Parathyroid adenoma (tissue), 2 donors: Measurements from ENCODE around the gene LRRC8E.

Experiments
- H2AFZ ChIP-seq: fragments of 300-600 bp; sonication (generic); one replicate; pipeline ENCODE4 v1.7.0; 2017; ENCODE audit warnings: antibody characterized with exemption, mild to moderate bottlenecking
- H3K27ac ChIP-seq: fragments of 300-600 bp; sonication (generic); one replicate; pipeline ENCODE4 v1.7.0; 2017
- H3K27me3 ChIP-seq: fragments of 300-600 bp; sonication (generic); one replicate; pipeline ENCODE4 v1.7.0; 2017; ENCODE audit warnings: low read length; ENCODE audit not compliant: control insufficient read depth, insufficient read depth
- H3K36me3 ChIP-seq: fragments of 300-600 bp; sonication (generic); one replicate; pipeline ENCODE4 v1.7.0; 2017; ENCODE audit warnings: low read length; ENCODE audit not compliant: control insufficient read depth, insufficient read depth
- H3K4me1 ChIP-seq: fragments of 300-600 bp; sonication (generic); one replicate; pipeline ENCODE4 v1.7.0; 2017; ENCODE audit warnings: control low read depth
- H3K4me2 ChIP-seq: fragments of 300-600 bp; sonication (generic); one replicate; pipeline ENCODE4 v1.7.0; 2017; ENCODE audit warnings: low read length
- H3K4me3 ChIP-seq: fragments of 300-600 bp; sonication (generic); one replicate; pipeline ENCODE4 v1.7.0; 2017; ENCODE audit warnings: low read depth, low read length
- H3K79me2 ChIP-seq: fragments of 300-600 bp; sonication (generic); one replicate; pipeline ENCODE4 v1.7.0; 2017; ENCODE audit warnings: control low read depth
- H3K9ac ChIP-seq: fragments of 300-600 bp; sonication (generic); one replicate; pipeline ENCODE4 v1.7.0; 2017; ENCODE audit warnings: mild to moderate bottlenecking
- H3K9me3 ChIP-seq: fragments of 300-600 bp; sonication (generic); one replicate; pipeline ENCODE4 v1.7.0; 2017; ENCODE audit warnings: low read length; ENCODE audit not compliant: control insufficient read depth
- TF ChIP-seq, protein P1 (sequence below): fragments of 300-600 bp; sonication (generic); IDR thresholded peaks from one replicate; pipeline ENCODE4 v1.7.0; 2017; ENCODE audit warnings: antibody characterized with exemption, mild to moderate bottlenecking
- donor health status: primary hyperparathyroidism.

The LRRC8E gene

DNA sequence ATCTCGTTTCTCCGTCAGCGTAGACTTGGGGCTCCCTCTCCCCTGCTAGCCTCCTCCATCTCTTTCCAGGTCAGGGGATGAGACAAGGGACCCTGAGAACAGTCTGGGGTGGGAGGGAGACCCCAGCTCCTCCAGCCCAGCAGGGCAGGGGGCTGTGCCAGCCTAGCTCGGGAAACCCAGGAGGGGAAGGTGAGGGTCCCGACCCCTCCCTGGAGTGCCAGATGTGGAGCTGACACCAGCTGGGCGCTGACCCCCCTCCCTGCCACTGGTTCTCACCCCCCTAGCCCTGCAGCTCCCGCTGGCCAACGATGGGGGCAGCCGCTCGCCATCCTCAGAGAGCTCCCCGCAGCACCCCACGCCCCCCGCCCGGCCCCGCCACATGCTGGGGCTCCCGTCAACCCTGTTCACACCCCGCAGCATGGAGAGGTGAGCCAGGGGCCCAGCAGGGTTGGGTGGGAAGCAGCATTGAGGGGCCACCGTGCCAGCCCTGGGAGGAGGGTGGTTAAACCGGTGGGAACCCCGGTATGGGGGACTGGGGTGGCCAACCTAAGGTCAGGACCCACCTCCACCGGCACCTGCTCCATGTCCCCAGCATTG lies 21.3 kb downstream of the LRRC8E start:
- Histone ChIP-seq H3K9me3 (no peaks in the 10 kb centered on the region), H3K9ac (no peak overlapping the region), H2AFZ (no peak overlapping the region), H3K27ac (no peak overlapping the region), H3K79me2 (peaks cover 31% of the 10 kb centered on the region), H3K4me3 (no peak overlapping the region), H3K36me3 (no peaks in the 10 kb centered on the region), H3K4me1 (peaks cover 13% of the 10 kb centered on the region), H3K4me2 (no peak overlapping the region), H3K27me3 (no peaks in the 10 kb centered on the region)
- TF ChIP-seq, protein P1, sequence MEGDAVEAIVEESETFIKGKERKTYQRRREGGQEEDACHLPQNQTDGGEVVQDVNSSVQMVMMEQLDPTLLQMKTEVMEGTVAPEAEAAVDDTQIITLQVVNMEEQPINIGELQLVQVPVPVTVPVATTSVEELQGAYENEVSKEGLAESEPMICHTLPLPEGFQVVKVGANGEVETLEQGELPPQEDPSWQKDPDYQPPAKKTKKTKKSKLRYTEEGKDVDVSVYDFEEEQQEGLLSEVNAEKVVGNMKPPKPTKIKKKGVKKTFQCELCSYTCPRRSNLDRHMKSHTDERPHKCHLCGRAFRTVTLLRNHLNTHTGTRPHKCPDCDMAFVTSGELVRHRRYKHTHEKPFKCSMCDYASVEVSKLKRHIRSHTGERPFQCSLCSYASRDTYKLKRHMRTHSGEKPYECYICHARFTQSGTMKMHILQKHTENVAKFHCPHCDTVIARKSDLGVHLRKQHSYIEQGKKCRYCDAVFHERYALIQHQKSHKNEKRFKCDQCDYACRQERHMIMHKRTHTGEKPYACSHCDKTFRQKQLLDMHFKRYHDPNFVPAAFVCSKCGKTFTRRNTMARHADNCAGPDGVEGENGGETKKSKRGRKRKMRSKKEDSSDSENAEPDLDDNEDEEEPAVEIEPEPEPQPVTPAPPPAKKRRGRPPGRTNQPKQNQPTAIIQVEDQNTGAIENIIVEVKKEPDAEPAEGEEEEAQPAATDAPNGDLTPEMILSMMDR: no peak

DNA sequence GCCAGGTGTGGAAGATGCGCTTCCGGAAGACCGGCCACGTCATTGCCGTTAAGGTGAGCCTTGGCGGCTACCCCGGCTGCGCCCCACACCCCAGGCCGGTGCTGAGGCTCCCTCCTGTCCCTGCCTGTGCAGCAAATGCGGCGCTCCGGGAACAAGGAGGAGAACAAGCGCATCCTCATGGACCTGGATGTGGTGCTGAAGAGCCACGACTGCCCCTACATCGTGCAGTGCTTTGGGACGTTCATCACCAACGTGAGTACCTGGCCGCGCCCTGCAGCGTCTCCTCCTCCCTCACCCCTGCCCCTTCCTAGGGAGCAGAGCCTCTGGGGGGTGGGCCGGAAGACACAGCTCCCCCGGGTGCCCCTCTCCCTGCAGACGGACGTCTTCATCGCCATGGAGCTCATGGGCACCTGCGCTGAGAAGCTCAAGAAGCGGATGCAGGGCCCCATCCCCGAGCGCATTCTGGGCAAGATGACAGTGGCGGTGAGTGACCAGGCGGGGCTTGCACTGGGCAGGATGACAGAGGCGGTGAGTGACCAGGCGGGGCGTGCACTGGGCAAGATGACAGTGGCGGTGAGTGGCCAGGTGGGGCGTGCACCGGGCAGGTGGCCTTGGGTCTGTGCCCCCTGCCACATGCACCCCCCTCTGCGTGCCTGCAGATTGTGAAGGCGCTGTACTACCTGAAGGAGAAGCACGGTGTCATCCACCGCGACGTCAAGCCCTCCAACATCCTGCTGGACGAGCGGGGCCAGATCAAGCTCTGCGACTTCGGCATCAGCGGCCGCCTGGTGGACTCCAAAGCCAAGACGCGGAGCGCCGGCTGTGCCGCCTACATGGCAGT lies 22.2 kb downstream of the LRRC8E start:
- Histone ChIP-seq H3K4me1 (peaks cover 6% of the 10 kb centered on the region), H3K4me2 (no peak overlapping the region), H3K79me2 (peaks cover 23% of the 10 kb centered on the region), H3K36me3 (no peaks in the 10 kb centered on the region), H3K27ac (no peak overlapping the region), H2AFZ (no peak overlapping the region), H3K9ac (no peak overlapping the region), H3K4me3 (no peak overlapping the region), H3K27me3 (no peaks in the 10 kb centered on the region), H3K9me3 (no peaks in the 10 kb centered on the region)
- TF ChIP-seq, protein P1: no peak

DNA sequence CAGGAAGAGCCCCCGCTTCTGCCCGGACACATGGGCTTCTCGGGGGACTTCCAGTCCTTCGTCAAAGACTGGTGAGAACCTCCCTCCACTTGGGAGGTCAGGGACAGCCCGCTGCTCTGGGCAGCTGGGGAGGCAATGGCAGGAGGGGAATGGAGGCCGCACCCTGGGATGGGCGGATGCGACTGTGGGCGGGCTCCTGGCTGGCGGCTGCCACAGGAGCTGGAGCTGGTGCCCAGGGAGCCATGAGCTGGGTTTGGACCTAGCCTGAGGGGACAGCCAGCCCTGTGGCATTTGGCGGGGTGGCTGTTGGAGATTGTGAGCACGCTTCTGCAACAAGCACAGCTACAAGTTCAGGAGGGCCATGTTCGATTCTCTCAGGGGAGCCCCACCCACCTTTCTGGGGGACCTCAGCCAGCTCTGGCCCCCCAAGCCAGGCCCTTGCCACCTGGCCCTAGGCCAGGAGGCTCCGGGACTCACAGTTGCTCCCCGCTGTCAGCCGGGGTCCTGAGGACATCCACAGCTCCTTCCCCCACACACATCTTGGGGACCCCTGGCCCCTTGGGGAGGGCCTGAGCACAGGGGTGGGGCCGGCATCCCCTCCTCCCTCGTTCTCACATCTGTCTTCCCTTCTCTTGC lies 23.3 kb downstream of the LRRC8E start:
- Histone ChIP-seq H3K4me1 (no peaks in the 10 kb centered on the region), H2AFZ (no peak overlapping the region), H3K27ac (no peak overlapping the region), H3K4me2 (no peak overlapping the region), H3K79me2 (peaks cover 12% of the 10 kb centered on the region), H3K9ac (no peak overlapping the region), H3K36me3 (no peaks in the 10 kb centered on the region), H3K4me3 (no peak overlapping the region), H3K9me3 (no peaks in the 10 kb centered on the region), H3K27me3 (no peaks in the 10 kb centered on the region)
- TF ChIP-seq, protein P1: no peak

DNA sequence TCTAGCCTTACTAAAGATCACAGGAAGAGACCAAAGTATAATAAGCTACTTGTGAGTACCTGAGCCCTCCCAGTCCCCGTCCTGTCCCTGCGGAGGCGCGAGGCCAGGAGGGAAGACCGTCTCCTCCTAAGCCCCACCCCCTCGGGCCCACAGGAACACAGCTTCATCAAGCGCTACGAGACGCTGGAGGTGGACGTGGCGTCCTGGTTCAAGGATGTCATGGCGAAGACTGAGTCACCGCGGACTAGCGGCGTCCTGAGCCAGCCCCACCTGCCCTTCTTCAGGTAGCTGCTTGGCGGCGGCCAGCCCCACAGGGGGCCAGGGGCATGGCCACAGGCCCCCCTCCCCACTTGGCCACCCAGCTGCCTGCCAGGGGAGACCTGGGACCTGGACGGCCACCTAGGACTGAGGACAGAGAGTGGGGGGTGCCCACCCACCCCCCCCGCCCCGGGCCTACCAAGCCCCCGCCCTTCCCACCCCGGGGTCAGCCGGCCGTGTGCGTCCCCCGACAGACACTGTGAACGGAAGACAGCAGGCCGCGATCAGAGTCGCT lies 23.9 kb downstream of the LRRC8E start:
- H3K9ac ChIP-seq: no peak overlapping the region
- H3K36me3 ChIP-seq: no peaks in the 10 kb centered on the region
- no peaks in the 10 kb centered on the region for H3K9me3 ChIP-seq
- no peak overlapping the region for H3K4me3 ChIP-seq
- H3K4me2 ChIP-seq: no peak overlapping the region
- H2AFZ ChIP-seq: no peak overlapping the region
- peaks cover 9% of the 10 kb centered on the region for H3K79me2 ChIP-seq
- no peaks in the 10 kb centered on the region for H3K27me3 ChIP-seq
- no peak overlapping the region for H3K27ac ChIP-seq
- TF ChIP-seq, protein P1: no peak
- no peaks in the 10 kb centered on the region for H3K4me1 ChIP-seq
